Stimulated activated naive CD8-positive, alpha-beta T cell treated with anti-CD3 and anti-CD28 coated beads, Interleukin-15, amount 100 ng/mL, for 72 hours (primary cell): ENCODE data around the gene FRMPD3.
"Not testable (repeated sequence)": the region's sequence is repeated elsewhere in the genome, so short reads cannot be mapped to it uniquely, and the experiment has no call there.

ENCODE experiments used
- ATAC-seq: fragments of 150-1000 bp; cut with Tn5 transposase; 2 replicates; pipeline ENCODE4 v1.10.0; 2021; ENCODE audit warnings: mild to moderate bottlenecking, moderate library complexity
- DNase-seq, 2 donors: peaks; one replicate each; pipeline ENCODE4 v3.0.0; 2021 to 2022
- H3K27ac Mint-ChIP-seq, 2 donors: one replicate each; pipeline ENCODE4 v1.8.0; 2022; ENCODE audit warnings: mild to moderate bottlenecking in 2 of 2, mixed read lengths in 2 of 2, moderate library complexity in 2 of 2
- H3K27me3 Mint-ChIP-seq: one replicate; pipeline ENCODE4 v1.8.0; 2022; ENCODE audit warnings: mixed read lengths
- H3K4me1 Mint-ChIP-seq: one replicate; pipeline ENCODE4 v1.8.0; 2022; ENCODE audit warnings: mild to moderate bottlenecking, mixed read lengths
- H3K4me3 Mint-ChIP-seq, 2 donors: one replicate each; pipeline ENCODE4 v1.8.0; 2022; ENCODE audit warnings: mild to moderate bottlenecking in 2 of 2, mixed read lengths in 2 of 2, moderate library complexity in 1 of 2
- H3K9me3 Mint-ChIP-seq, 2 donors: one replicate each; pipeline ENCODE4 v1.8.0; 2022; ENCODE audit warnings: mixed read lengths in 2 of 2

FRMPD3 gene

GRCh38 chrX:107465932-107466620 lies 16.6 kb downstream of the FRMPD3 start:
- Mint-ChIP-seq H3K27me3 (peaks cover 13% of the 10 kb centered on the region), H3K9me3 (no peaks in the 10 kb centered on the region), H3K4me3 (no peak overlapping the region), H3K4me1 (no peaks in the 10 kb centered on the region), H3K27ac (no peak overlapping the region)
- ATAC-seq (peak; percentile 89), DNase-seq (no peak)

- peak; percentile 74 for ATAC-seq
- peaks cover 8% of the 10 kb centered on the region for H3K27me3 Mint-ChIP-seq
- DNase-seq: no peak
- H3K9me3 Mint-ChIP-seq: no peaks in the 10 kb centered on the region
- H3K27ac Mint-ChIP-seq: no peak overlapping the region
- H3K4me1 Mint-ChIP-seq: no peaks in the 10 kb centered on the region
- no peak overlapping the region for H3K4me3 Mint-ChIP-seq
Measured at GRCh38 chrX:107467271-107467670, 17.8 kb downstream of the FRMPD3 start.

- H3K4me3 Mint-ChIP-seq: no peak overlapping the region
- H3K9me3 Mint-ChIP-seq: no peaks in the 10 kb centered on the region
- DNase-seq: no peak
- H3K4me1 Mint-ChIP-seq: no peaks in the 10 kb centered on the region
- H3K27me3 Mint-ChIP-seq: peaks cover 11% of the 10 kb centered on the region
- no peak overlapping the region for H3K27ac Mint-ChIP-seq
- no peak for ATAC-seq
Measured at GRCh38 chrX:107470198-107470597, 20.7 kb downstream of the FRMPD3 start.

- Mint-ChIP-seq H3K9me3 (no peaks in the 10 kb centered on the region), H3K4me3 (no peak overlapping the region), H3K27me3 (peaks cover 11% of the 10 kb centered on the region), H3K27ac (no peak overlapping the region), H3K4me1 (no peaks in the 10 kb centered on the region)
- ATAC-seq: no peak
- DNase-seq: no peak
Measured at GRCh38 chrX:107470971-107471370, 21.5 kb downstream of the FRMPD3 start.

GRCh38 chrX:107471420-107471819 lies 22.0 kb downstream of the FRMPD3 start:
- H3K27ac Mint-ChIP-seq, H3K4me1 Mint-ChIP-seq, H3K4me3 Mint-ChIP-seq, DNase-seq, H3K9me3 Mint-ChIP-seq, ATAC-seq: not testable (repeated sequence)
- peaks cover 13% of the 10 kb centered on the region for H3K27me3 Mint-ChIP-seq

GRCh38 chrX:107477406-107477805 lies 28.0 kb downstream of the FRMPD3 start:
- ATAC-seq: no peak
- no peak overlapping the region for H3K27ac Mint-ChIP-seq
- no peak overlapping the region for H3K4me3 Mint-ChIP-seq
- no peaks in the 10 kb centered on the region for H3K9me3 Mint-ChIP-seq
- H3K4me1 Mint-ChIP-seq: no peaks in the 10 kb centered on the region
- DNase-seq: no peak
- H3K27me3 Mint-ChIP-seq: peaks cover 32% of the 10 kb centered on the region

GRCh38 chrX:107480272-107480671 lies 30.8 kb downstream of the FRMPD3 start:
- Mint-ChIP-seq H3K27me3 (peaks cover 20% of the 10 kb centered on the region), H3K4me1 (no peaks in the 10 kb centered on the region), H3K9me3 (no peaks in the 10 kb centered on the region), H3K27ac (no peak overlapping the region), H3K4me3 (no peak overlapping the region)
- DNase-seq (no peak), ATAC-seq (no peak)

GRCh38 chrX:107482046-107482445 lies 32.6 kb downstream of the FRMPD3 start:
- peaks cover 13% of the 10 kb centered on the region for H3K27me3 Mint-ChIP-seq
- no peak overlapping the region for H3K4me3 Mint-ChIP-seq
- no peak for DNase-seq
- ATAC-seq: no peak
- no peaks in the 10 kb centered on the region for H3K9me3 Mint-ChIP-seq
- H3K27ac Mint-ChIP-seq: no peak overlapping the region
- no peaks in the 10 kb centered on the region for H3K4me1 Mint-ChIP-seq

GRCh38 chrX:107484002-107484726 lies 34.7 kb downstream of the FRMPD3 start:
- ATAC-seq (no peak), DNase-seq (no peak)
- Mint-ChIP-seq H3K4me3 (no peak overlapping the region), H3K27me3 (peaks cover 22% of the 10 kb centered on the region), H3K9me3 (no peaks in the 10 kb centered on the region), H3K27ac (no peak overlapping the region), H3K4me1 (no peaks in the 10 kb centered on the region)

- DNase-seq (no peak), ATAC-seq (no peak)
- no peaks in the 10 kb centered on the region for H3K4me1 Mint-ChIP-seq
- no peaks in the 10 kb centered on the region for H3K9me3 Mint-ChIP-seq
- no peak overlapping the region for H3K4me3 Mint-ChIP-seq
- H3K27me3 Mint-ChIP-seq: peaks cover 21% of the 10 kb centered on the region
- H3K27ac Mint-ChIP-seq: no peak overlapping the region
Measured at GRCh38 chrX:107485013-107485412, 35.6 kb downstream of the FRMPD3 start.

GRCh38 chrX:107493141-107493540 lies 43.7 kb downstream of the FRMPD3 start:
- Mint-ChIP-seq H3K27me3 (peaks cover 19% of the 10 kb centered on the region), H3K27ac (no peak overlapping the region), H3K4me3 (no peak overlapping the region), H3K4me1 (no peaks in the 10 kb centered on the region), H3K9me3 (no peaks in the 10 kb centered on the region)
- DNase-seq: no peak
- ATAC-seq: no peak

- no peaks in the 10 kb centered on the region for H3K4me1 Mint-ChIP-seq
- H3K27me3 Mint-ChIP-seq: peaks cover 16% of the 10 kb centered on the region
- no peak for ATAC-seq
- H3K4me3 Mint-ChIP-seq: no peak overlapping the region
- DNase-seq: no peak
- H3K27ac Mint-ChIP-seq: no peak overlapping the region
- no peaks in the 10 kb centered on the region for H3K9me3 Mint-ChIP-seq
Measured at GRCh38 chrX:107496786-107497185, 47.3 kb downstream of the FRMPD3 start.
